Pancreas (tissue), 10 donors: Measurements from ENCODE around the gene ZP3. TPM values are rescaled to one million over a fixed set of nuclear protein-coding genes. Genes with fewer than 3 reads are reported as not detected.
"Not testable (repeated sequence)": the region's sequence is repeated elsewhere in the genome, so short reads cannot be mapped to it uniquely, and the experiment has no call there.

Experiments
- ATAC-seq, 4 donors: fragments of 200-7000 bp; cut with Tn5 transposase; one replicate each; pipeline versions ENCODE4 v1.8.0 to v1.9.1; 2020; ENCODE audit warnings: mild to moderate bottlenecking in 4 of 4, moderate library complexity in 4 of 4
- DNase-seq, 6 donors: peaks; one replicate each; pipeline ENCODE4 v3.0.0-alpha.2; 2020
- FAIRE-seq: peaks from 2 replicates; lab custom pipeline; 2012; peaks lifted over from hg19 to GRCh38; lab: Jason Lieb, UNC
- H3K27ac ChIP-seq, 4 donors: fragments of 200-600 bp; sonication (generic); 1 replicate in 3 of 4; 2 replicates in 1 of 4; pipeline versions ENCODE4 v1.5.0 to v1.8.0; 2020
- H3K27me3 ChIP-seq, 4 donors: fragments of 200-600 bp; one replicate each; pipeline ENCODE4 v1.8.0; 2021
- H3K36me3 ChIP-seq, 3 donors: fragments of 200-600 bp; sonication (generic) in 1 of 3; one replicate each; pipeline versions ENCODE4 v1.5.0 to v1.8.0; 2020 to 2021
- H3K4me1 ChIP-seq, 3 donors: fragments of 200-600 bp; one replicate each; pipeline ENCODE4 v1.8.0; 2021
- H3K4me3 ChIP-seq, 4 donors: fragments of 200-600 bp; sonication (generic) in 2 of 4; one replicate each; pipeline versions ENCODE4 v1.5.0 to v1.8.0; 2020 to 2021
- H3K9me3 ChIP-seq, 4 donors: fragments of 200-600 bp; one replicate each; pipeline ENCODE4 v1.8.0; 2021
- WGBS, 2 donors: extraction: QIAGEN DNeasy Blood & Tissue Kit; methylation state at CpG; one replicate each; pipeline ENCODE4 v1.1.7; 2013; 5-methylcytosine and 5-hydroxymethylcytosine counted together
- intact Hi-C, 3 donors: fragments of 100-400 bp; cut with DNase I; formaldehyde crosslinking; loops; one replicate each; pipeline versions ENCODE4 v1.11.1 to v1.14.2; 2022
- polyA plus RNA-seq, 2 donors: library from polyadenylated mRNA; stranded (reverse); fragments of 200-250 nt; gene quantifications; one replicate each; pipeline ENCODE4 v1.2.3, GENCODE V29; 2013
- total RNA-seq, 6 donors: library from RNA; stranded (reverse); fragmentation: NEBNext Ultra II Directional in 4 of 6; extraction: Animal tissue kit (Norgen Biotek cat#: 25700) in 4 of 6; gene quantifications; one replicate each; pipeline versions ENCODE4 v1.2.1 to v1.2.4, GENCODE V29; 2021 to 2023
- donor health status: healthy with polysubstance abuse.
- donor health status: DM: no; HTN: no; CAD: no; lungs with moderate emphysema.
- donor health status: DM: no; HTN: no; CAD: no.
- donor health status: control.
- donor health status: control.
- donor health status: Bipolar disorder and iron deficiency.
- donor health status: DM: yes; HTN: yes; CAD: no.
- donor health status: DM: no; HTN: no; CAD: no.
- donor health status: DM: no; HTN: no; CAD: no.
- donor health status: DM: yes; HTN: yes; CAD: no.

Gene ZP3
- total and polyA plus RNA-seq, 8 donors, result 2.5 to 14.1 (median 5.9) TPM

GRCh38 chr7:76457017-76457416 is 32.3 kb downstream of the ZP3 start:
- DNase-seq, H3K27me3 ChIP-seq, FAIRE-seq, ATAC-seq, H3K4me1 ChIP-seq, H3K4me3 ChIP-seq, H3K36me3 ChIP-seq, H3K9me3 ChIP-seq, H3K27ac ChIP-seq, intact Hi-C loops: not testable (repeated sequence)
- no CpG with 5 or more reads among the region's 4 CpGs for WGBS, 2 donors

- H3K4me1 ChIP-seq, H3K9me3 ChIP-seq, intact Hi-C loops, ATAC-seq, H3K27ac ChIP-seq, DNase-seq, H3K36me3 ChIP-seq, H3K4me3 ChIP-seq, H3K27me3 ChIP-seq, FAIRE-seq: not testable (repeated sequence)
- 18 to 27% methylated on average over 1 of the region's 4 CpGs for WGBS, 2 donors
Measured at GRCh38 chr7:76458504-76458903, 33.8 kb downstream of the ZP3 start.

- intact Hi-C loops, H3K9me3 ChIP-seq, H3K4me3 ChIP-seq, DNase-seq, ATAC-seq, H3K27me3 ChIP-seq, H3K36me3 ChIP-seq, H3K27ac ChIP-seq, FAIRE-seq, H3K4me1 ChIP-seq: not testable (repeated sequence)
- 78 to 84% methylated on average over 11 to 14 of the region's 20 CpGs for WGBS, 2 donors
Measured at GRCh38 chr7:76460767-76461166, 36.0 kb downstream of the ZP3 start.

GRCh38 chr7:76461464-76462101 is 36.8 kb downstream of the ZP3 start, which contains the start of gene DTX2:
DTX2 (plus strand) TSS chr7:76461709; CDS start chr7:76480510, 18,801 bp downstream.
- H3K27me3 ChIP-seq, H3K9me3 ChIP-seq, H3K4me1 ChIP-seq, H3K36me3 ChIP-seq, intact Hi-C loops, FAIRE-seq: not testable (repeated sequence)
- 2% methylated on average over 17 of the region's 54 CpGs for WGBS, 2 donors
- peak in 4 of 6 donors; percentile 50 to 74 (median 60) for DNase-seq
- Histone ChIP-seq H3K27ac (peak within 1 kb of the TSS in 1 of 4 donors; percentile 50), H3K4me3 (peak within 1 kb of the TSS in 3 of 4 donors; percentile 26 to 47 (median 38))
- ATAC-seq, result peak; percentile 94 to 96 (median 96)

- DNase-seq, H3K27ac ChIP-seq, intact Hi-C loops, H3K27me3 ChIP-seq, FAIRE-seq, H3K4me1 ChIP-seq, H3K4me3 ChIP-seq, H3K9me3 ChIP-seq, H3K36me3 ChIP-seq: not testable (repeated sequence)
- ATAC-seq, result peak; percentile 18 to 34 (median 23)
- no CpG with 5 or more reads among the region's 17 CpGs for WGBS, 2 donors
Measured at GRCh38 chr7:76462271-76462882, 37.6 kb downstream of the ZP3 start.

GRCh38 chr7:76464959-76465358 is 40.2 kb downstream of the ZP3 start:
- intact Hi-C loops, H3K9me3 ChIP-seq, FAIRE-seq, H3K27me3 ChIP-seq, DNase-seq, ATAC-seq, H3K27ac ChIP-seq, H3K36me3 ChIP-seq, H3K4me3 ChIP-seq: not testable (repeated sequence)
- peaks cover 0 to 10% (median 0%) of the 10 kb centered on the region in 3 donors for H3K4me1 ChIP-seq
- WGBS, 2 donors, result 76% methylated on average over 4 of the region's 5 CpGs

- H3K4me3 ChIP-seq, intact Hi-C loops, FAIRE-seq, H3K27me3 ChIP-seq, H3K36me3 ChIP-seq, DNase-seq, H3K9me3 ChIP-seq: not testable (repeated sequence)
- ATAC-seq, result peak in 3 of 4 donors; percentile 13 to 24 (median 24)
- Histone ChIP-seq H3K4me1 (peaks cover 0 to 10% (median 0%) of the 10 kb centered on the region in 3 donors), H3K27ac (peak overlapping the region in 1 of 4 donors; percentile 60)
- no CpG with 5 or more reads among the region's 8 CpGs for WGBS, 2 donors
Measured at GRCh38 chr7:76465950-76466349, 41.2 kb downstream of the ZP3 start.

GRCh38 chr7:76467743-76468404 is 43.1 kb downstream of the ZP3 start:
- H3K4me3 ChIP-seq, H3K36me3 ChIP-seq, H3K9me3 ChIP-seq, FAIRE-seq, H3K27me3 ChIP-seq, intact Hi-C loops: not testable (repeated sequence)
- Histone ChIP-seq H3K4me1 (peaks cover 0 to 10% (median 0%) of the 10 kb centered on the region in 3 donors), H3K27ac (peak overlapping the region in 2 of 4 donors; percentile 58 to 75)
- peak; percentile 87 to 94 (median 89) for DNase-seq
- peak; percentile 89 to 94 (median 90) for ATAC-seq
- WGBS, 2 donors, result 23 to 32% methylated on average over 10 of the region's 14 CpGs

GRCh38 chr7:76471556-76472221 is 46.9 kb downstream of the ZP3 start:
- H3K4me3 ChIP-seq, DNase-seq, H3K36me3 ChIP-seq, H3K27me3 ChIP-seq, H3K27ac ChIP-seq, H3K9me3 ChIP-seq, ATAC-seq, intact Hi-C loops, FAIRE-seq, H3K4me1 ChIP-seq: not testable (repeated sequence)
- WGBS, 2 donors, result 90 to 91% methylated on average over 7 to 8 of the region's 10 CpGs

GRCh38 chr7:76473097-76473496 is 48.3 kb downstream of the ZP3 start:
- H3K27me3 ChIP-seq, H3K4me3 ChIP-seq, FAIRE-seq, H3K36me3 ChIP-seq, H3K27ac ChIP-seq, DNase-seq, H3K4me1 ChIP-seq, intact Hi-C loops, ATAC-seq, H3K9me3 ChIP-seq: not testable (repeated sequence)
- WGBS, 2 donors, result 87 to 100% methylated on average over 1 to 2 of the region's 6 CpGs

- FAIRE-seq, result not testable (repeated sequence)
- 98 to 100% methylated on average over 3 to 6 of the region's 11 CpGs for WGBS, 2 donors
Measured at GRCh38 chr7:76476280-76476679, 51.5 kb downstream of the ZP3 start.

More at GRCh38 chr7:76476280-76476679, 51.5 kb downstream of the ZP3 start:
- H3K27me3 ChIP-seq, intact Hi-C loops, H3K27ac ChIP-seq, ATAC-seq, H3K36me3 ChIP-seq, H3K9me3 ChIP-seq, DNase-seq, H3K4me1 ChIP-seq, H3K4me3 ChIP-seq: not testable (repeated sequence)
